ENCODE results near the gene KCTD15. TPM values are rescaled to one million over a fixed set of nuclear protein-coding genes. Genes with fewer than 3 reads are reported as not detected.

KCTD15 gene
- total and polyA plus RNA-seq, 2 donors (not counting 3 experiments of a cell fraction or from before 2014, with no cell fraction given), result 49.5 to 51.8 TPM

GRCh38 chr19:33789344-33789743 lies 7.3 kb upstream of the KCTD15 start:
- no peaks in the 10 kb centered on the region for H4K20me1 ChIP-seq (replicated peaks; ENCODE audit: control insufficient read depth, extremely low read depth, insufficient read depth, low read length)
- ChIA-PET CTCF (interaction anchor here (3.2 kb wide), 1 partner anchor 11 kb away, joined by 18 read pairs; no protein-coding TSS in a partner anchor), POLR2A (no interaction called here)
- no peak overlapping the region for H3K27ac ChIP-seq (ENCODE audit: insufficient read depth, low read depth, low read length)
- dilution Hi-C loops (cut with MboI; ENCODE audit: extremely low pct_ligation_motif_present, low sequenced_read_pairs), result no loop called here
- no peak overlapping the region for H3K4me2 ChIP-seq (ENCODE audit: insufficient read depth, low read length)
- no peaks in the 10 kb centered on the region for H3K9me3 ChIP-seq (replicated peaks; ENCODE audit: control insufficient read depth, insufficient read depth, low read length)
- H3K4me1 ChIP-seq (ENCODE audit: control insufficient read depth, extremely low read depth, insufficient read depth, low read length), result peaks cover 8% of the 10 kb centered on the region
- H3K36me3 ChIP-seq (ENCODE audit: control insufficient read depth in 2 of 2, extremely low read depth in 1 of 2, insufficient read depth in 2 of 2, low read length in 2 of 2), result no peaks in the 10 kb centered on the region
- H3K4me3 ChIP-seq (replicated peaks in 1 of 3; ENCODE audit: insufficient read depth in 1 of 3, low read depth in 1 of 3, low read length in 3 of 3), result no peak overlapping the region
- no peak overlapping the region for H3K9ac ChIP-seq (replicated peaks; ENCODE audit: extremely low read depth, insufficient read depth, low read length)
- no TSS peak for BruUV-seq (replicated peaks)
- no peaks in the 10 kb centered on the region for H3K79me2 ChIP-seq (ENCODE audit: control insufficient read depth, insufficient read depth, low read length)
- H3K27me3 ChIP-seq (ENCODE audit: control insufficient read depth in 2 of 2, insufficient read depth in 2 of 2, low read length in 2 of 2), result peaks cover 0 to 5% of the 10 kb centered on the region in 2 experiments
- no peak overlapping the region for H2AFZ ChIP-seq (ENCODE audit: low read depth, low read length)
- H3K9me1 ChIP-seq (replicated peaks; ENCODE audit: control insufficient read depth, extremely low read depth, insufficient read depth, low read length), result no peaks in the 10 kb centered on the region
- intact Hi-C loops (cut with micrococcal nuclease), result no loop called here
- DNase-seq (ENCODE audit: low read depth, low spot score), result no peak
- FAIRE-seq, result no peak
- TF ChIP-seq MAX (IDR thresholded peaks at IDR 0.05; ENCODE audit: insufficient read depth, insufficient read length) (no peak), POLR2AphosphoS5 (IDR thresholded peaks at IDR 0.05; ENCODE audit: insufficient read depth, low read depth, low read length) (no peak), MYC (IDR thresholded peaks at IDR 0.05; ENCODE audit: low read depth, low read length) (no peak), CTCF (IDR thresholded peaks at IDR 0.05; ENCODE audit: extremely low read depth in 1 of 2, insufficient read depth in 1 of 2, low read depth in 1 of 2, low read length in 2 of 2) (no peak), EZH2 (IDR thresholded peaks at IDR 0.05; ENCODE audit: borderline replicate concordance, low read depth, low read length, severe bottlenecking) (no peak), FOS (IDR thresholded peaks at IDR 0.05; ENCODE audit: borderline replicate concordance, insufficient read depth, low read length) (no peak), GATA2 (IDR thresholded peaks at IDR 0.05; ENCODE audit: insufficient read depth, insufficient read length, low read depth, low read length) (no peak)
